Ovary (tissue), 3 donors: ENCODE results near the gene IER5.

Experiments used
- POLR2A ChIP-seq: fragments of 450-650 bp; IDR thresholded peaks from one replicate; pipeline ENCODE4 v1.6.1; 2017; ENCODE audit warnings: antibody characterized with exemption, mild to moderate bottlenecking, moderate library complexity
- TF ChIP-seq, protein P1 (sequence below), 3 donors: fragments of 450-650 bp in 2 of 3; fragments of 200-600 bp in 1 of 3; IDR thresholded peaks; one replicate each; pipeline versions ENCODE4 v1.5.1 to v1.8.0; 2016 to 2022; ENCODE audit warnings: antibody characterized with exemption in 3 of 3, mild to moderate bottlenecking in 1 of 3
- donor health status: DM: no; HTN: no; CAD: no.

GRCh38 chr1:181106022-181106312 lies 17.5 kb downstream of the IER5 start:
- TF ChIP-seq, protein P1, sequence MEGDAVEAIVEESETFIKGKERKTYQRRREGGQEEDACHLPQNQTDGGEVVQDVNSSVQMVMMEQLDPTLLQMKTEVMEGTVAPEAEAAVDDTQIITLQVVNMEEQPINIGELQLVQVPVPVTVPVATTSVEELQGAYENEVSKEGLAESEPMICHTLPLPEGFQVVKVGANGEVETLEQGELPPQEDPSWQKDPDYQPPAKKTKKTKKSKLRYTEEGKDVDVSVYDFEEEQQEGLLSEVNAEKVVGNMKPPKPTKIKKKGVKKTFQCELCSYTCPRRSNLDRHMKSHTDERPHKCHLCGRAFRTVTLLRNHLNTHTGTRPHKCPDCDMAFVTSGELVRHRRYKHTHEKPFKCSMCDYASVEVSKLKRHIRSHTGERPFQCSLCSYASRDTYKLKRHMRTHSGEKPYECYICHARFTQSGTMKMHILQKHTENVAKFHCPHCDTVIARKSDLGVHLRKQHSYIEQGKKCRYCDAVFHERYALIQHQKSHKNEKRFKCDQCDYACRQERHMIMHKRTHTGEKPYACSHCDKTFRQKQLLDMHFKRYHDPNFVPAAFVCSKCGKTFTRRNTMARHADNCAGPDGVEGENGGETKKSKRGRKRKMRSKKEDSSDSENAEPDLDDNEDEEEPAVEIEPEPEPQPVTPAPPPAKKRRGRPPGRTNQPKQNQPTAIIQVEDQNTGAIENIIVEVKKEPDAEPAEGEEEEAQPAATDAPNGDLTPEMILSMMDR (IDR thresholded peaks at IDR 0.05): no peak
- TF ChIP-seq POLR2A: no peak
